ENCODE measurements around the gene HSFX2.
"Not testable (repeated sequence)": the region's sequence is repeated elsewhere in the genome, so short reads cannot be mapped to it uniquely, and the experiment has no call there.

Gene HSFX2

DNA sequence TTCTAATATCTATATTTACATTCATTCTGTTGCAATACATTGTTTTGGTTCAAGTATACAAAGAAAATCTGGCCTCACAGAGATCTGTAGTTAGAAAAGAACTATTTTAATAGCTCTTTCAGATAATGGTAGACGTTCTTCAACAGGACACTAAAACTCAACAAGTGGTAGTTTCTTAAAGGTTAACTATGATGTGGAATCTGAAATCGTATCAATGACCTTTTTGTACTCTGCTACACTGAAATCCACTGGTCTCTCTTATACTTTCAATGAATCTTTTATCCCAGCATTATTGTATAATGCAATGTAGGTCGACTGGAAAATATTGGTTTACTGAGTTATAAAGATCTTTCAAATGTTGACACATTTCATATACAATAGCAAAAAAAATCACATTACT is 23.8 kb upstream of the HSFX2 start:
- Mint-ChIP-seq H3K36me3 (no peaks in the 10 kb centered on the region), H3K27ac (no peak overlapping the region), H3K4me3 (no peak overlapping the region), H3K9me3 (ENCODE audit: low read depth) (no peaks in the 10 kb centered on the region), H3K27me3 (no peaks in the 10 kb centered on the region), H3K4me1 (ENCODE audit: low read depth) (peaks cover 23% of the 10 kb centered on the region)

DNA sequence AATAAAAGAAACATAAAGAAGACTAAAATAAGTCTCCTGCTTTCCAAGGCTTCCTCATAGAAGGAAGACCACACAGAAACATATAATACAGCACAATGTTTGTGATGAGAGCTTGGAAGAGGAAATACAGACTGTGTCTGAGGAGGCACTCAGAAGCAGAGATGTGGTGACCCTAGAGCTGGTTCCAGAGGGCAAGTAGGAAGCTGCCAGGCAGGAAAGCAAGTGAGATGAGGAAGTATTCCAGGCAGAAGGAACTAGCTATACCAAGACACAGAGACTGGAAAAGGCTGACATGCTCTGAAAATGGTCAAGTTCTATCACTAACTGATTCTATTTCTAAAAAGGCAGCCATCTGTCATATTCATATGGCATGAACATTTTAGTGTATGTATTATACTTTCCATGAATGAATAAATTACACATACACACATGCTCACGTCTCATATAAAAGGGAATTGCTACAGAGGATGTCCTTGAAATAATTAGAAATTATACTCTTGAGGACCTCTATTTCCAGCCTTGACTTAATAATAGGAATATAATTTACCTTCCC is 16.6 kb upstream of the HSFX2 start:
- Mint-ChIP-seq H3K27ac (peak overlapping the region; percentile 34), H3K27me3 (no peaks in the 10 kb centered on the region), H3K4me1 (ENCODE audit: low read depth) (peaks cover 23% of the 10 kb centered on the region), H3K9me3 (ENCODE audit: low read depth) (no peaks in the 10 kb centered on the region), H3K36me3 (no peaks in the 10 kb centered on the region), H3K4me3 (no peak overlapping the region)

DNA sequence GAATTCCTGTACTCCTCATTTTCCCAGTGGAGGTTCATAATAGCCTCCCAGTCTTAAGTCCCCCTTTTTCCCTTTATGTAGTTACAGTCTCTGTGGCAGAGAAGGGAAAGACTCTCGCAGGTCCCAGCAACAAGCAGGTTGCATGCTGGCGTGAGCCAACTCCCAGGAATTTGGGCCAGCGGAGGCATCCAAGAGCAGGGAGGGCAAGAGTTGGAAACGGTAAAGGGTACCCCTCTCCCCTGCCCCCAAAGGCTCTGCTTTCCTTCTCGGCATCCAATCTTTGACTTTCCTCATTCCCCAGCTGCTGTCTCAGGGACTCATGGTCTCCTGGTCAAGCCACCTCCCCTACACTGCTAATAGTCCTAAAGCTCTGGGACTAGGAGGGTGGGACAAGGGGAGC is 15.4 kb upstream of the HSFX2 start:
- peaks cover 20% of the 10 kb centered on the region for H3K4me1 Mint-ChIP-seq (ENCODE audit: low read depth)
- no peaks in the 10 kb centered on the region for H3K27me3 Mint-ChIP-seq
- H3K4me3 Mint-ChIP-seq = no peak overlapping the region
- no peaks in the 10 kb centered on the region for H3K9me3 Mint-ChIP-seq (ENCODE audit: low read depth)
- H3K36me3 Mint-ChIP-seq = no peaks in the 10 kb centered on the region
- H3K27ac Mint-ChIP-seq = no peak overlapping the region

- no peaks in the 10 kb centered on the region for H3K27me3 Mint-ChIP-seq
- peaks cover 7% of the 10 kb centered on the region for H3K4me1 Mint-ChIP-seq (ENCODE audit: low read depth)
- no peak overlapping the region for H3K27ac Mint-ChIP-seq
- no peaks in the 10 kb centered on the region for H3K9me3 Mint-ChIP-seq (ENCODE audit: low read depth)
- H3K4me3 Mint-ChIP-seq = no peak overlapping the region
- H3K36me3 Mint-ChIP-seq = no peaks in the 10 kb centered on the region
Measured at GRCh38 chrX:149607699-149608098, 12.6 kb upstream of the HSFX2 start.

DNA sequence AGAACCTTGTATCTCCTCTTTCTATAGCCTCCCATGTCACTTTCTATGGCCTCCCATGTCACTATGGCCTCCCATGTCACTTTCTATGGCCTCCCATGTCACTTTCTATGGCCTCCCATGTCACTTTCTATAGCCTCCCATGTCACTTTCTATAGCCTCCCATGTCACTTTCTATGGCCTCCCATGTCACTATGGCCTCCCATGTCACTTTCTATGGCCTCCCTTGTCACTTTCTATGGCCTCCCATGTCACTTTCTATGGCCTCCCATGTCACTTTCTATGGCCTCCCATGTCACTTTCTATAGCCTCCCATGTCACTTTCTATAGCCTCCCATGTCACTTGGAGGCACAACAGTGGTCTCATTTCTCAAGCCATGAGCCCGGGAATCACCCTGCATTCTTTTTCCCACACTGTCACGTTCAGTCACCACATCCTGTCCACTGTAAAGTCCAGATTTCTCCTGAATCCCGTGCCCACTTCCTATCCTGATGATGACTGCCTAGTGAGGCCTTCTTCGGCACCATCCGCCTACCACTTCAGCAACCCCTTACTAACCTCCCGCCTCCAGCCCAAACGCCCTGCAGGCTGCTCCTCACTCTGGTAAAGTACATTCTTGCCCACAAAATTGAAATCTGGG is 10.3 kb upstream of the HSFX2 start:
- H3K36me3 Mint-ChIP-seq; H3K4me3 Mint-ChIP-seq; H3K4me1 Mint-ChIP-seq (ENCODE audit: low read depth); H3K9me3 Mint-ChIP-seq (ENCODE audit: low read depth); H3K27ac Mint-ChIP-seq; H3K27me3 Mint-ChIP-seq: not testable (repeated sequence)

DNA sequence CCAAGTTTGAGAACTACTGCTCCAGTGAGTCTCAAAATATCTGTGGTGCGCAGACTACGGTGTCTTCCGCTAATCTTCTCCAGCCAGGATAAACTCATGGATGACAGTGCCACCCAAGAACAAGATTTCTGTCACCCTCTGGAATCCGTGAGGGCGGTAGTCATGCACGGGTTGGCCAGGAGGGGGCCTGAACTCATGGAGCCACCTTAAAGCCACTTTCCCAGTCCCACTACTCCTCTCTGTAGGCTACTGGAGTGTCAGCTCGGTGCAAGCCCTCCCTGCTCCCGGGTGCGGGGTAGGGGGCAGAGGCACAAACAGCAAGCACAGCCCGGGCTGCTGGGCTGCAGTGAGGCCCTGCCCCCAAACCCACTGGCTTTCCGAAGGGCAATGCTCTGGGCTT is 3.5 kb upstream of the HSFX2 start:
- not testable (repeated sequence) for H3K27ac Mint-ChIP-seq; H3K9me3 Mint-ChIP-seq (ENCODE audit: low read depth); H3K27me3 Mint-ChIP-seq; H3K4me1 Mint-ChIP-seq (ENCODE audit: low read depth); H3K36me3 Mint-ChIP-seq; H3K4me3 Mint-ChIP-seq

DNA sequence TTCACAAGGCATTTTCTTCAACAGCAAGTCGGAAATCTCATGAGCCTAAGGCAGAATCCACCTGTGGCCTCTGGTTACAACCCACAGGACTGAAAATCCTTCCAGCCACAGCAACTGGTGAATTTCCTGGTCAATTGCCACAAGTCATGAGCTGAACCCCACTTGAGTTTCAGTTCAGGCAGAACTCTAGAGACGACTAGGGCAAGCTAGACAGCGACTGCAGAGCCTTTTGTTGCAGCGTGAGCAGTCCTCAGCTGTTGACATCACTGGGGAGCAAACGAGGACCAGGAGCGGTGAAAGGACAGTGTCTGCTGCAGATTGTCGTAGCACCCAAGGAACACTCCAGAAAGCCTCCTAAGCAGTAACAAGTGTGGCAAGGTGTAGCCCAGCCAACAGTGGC is 829 bp upstream of the HSFX2 start:
- H3K4me3 Mint-ChIP-seq; H3K9me3 Mint-ChIP-seq (ENCODE audit: low read depth); H3K36me3 Mint-ChIP-seq; H3K27me3 Mint-ChIP-seq; H3K4me1 Mint-ChIP-seq (ENCODE audit: low read depth); H3K27ac Mint-ChIP-seq: not testable (repeated sequence)

- H3K27me3 Mint-ChIP-seq; H3K27ac Mint-ChIP-seq; H3K36me3 Mint-ChIP-seq; H3K4me3 Mint-ChIP-seq; H3K4me1 Mint-ChIP-seq (ENCODE audit: low read depth); H3K9me3 Mint-ChIP-seq (ENCODE audit: low read depth): not testable (repeated sequence)
Measured at GRCh38 chrX:149590993-149591392, 4.1 kb downstream of the HSFX2 start.

- H3K9me3 Mint-ChIP-seq (ENCODE audit: low read depth); H3K27me3 Mint-ChIP-seq; H3K4me1 Mint-ChIP-seq (ENCODE audit: low read depth); H3K4me3 Mint-ChIP-seq; H3K27ac Mint-ChIP-seq; H3K36me3 Mint-ChIP-seq: not testable (repeated sequence)
Measured at GRCh38 chrX:149587359-149587758, 7.8 kb downstream of the HSFX2 start, which contains the start of gene MAGEA9B. TSS of gene MAGEA9B (minus strand) at chrX:149587459. CDS start at chrX:149583179, 4,280 bp downstream.

DNA sequence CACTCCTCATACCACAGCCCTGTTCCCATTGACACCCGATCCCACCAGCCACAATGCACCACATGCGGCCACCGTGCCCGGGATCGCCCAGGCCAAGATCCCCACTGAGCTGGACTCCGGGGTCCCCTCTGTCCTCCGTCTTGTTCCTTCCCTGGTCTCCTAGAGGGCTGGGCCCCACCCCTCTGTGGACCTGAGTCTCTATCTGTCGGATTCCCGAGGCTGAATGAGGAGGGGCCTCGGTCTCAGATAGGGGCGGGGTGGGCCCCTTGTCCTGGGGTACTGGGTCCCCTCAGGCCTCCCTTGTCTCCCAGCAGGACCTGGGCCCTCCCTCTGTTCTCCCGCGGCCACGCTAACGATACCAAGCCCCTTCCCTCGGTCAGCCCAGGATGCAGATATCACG is 9.5 kb downstream of the HSFX2 start:
- not testable (repeated sequence) for H3K4me1 Mint-ChIP-seq (ENCODE audit: low read depth); H3K27ac Mint-ChIP-seq

GRCh38 chrX:149573456-149573855 is 21.7 kb downstream of the HSFX2 start:
- not testable (repeated sequence) for H3K4me3 Mint-ChIP-seq; H3K9me3 Mint-ChIP-seq (ENCODE audit: low read depth); H3K27ac Mint-ChIP-seq; H3K27me3 Mint-ChIP-seq; H3K36me3 Mint-ChIP-seq; H3K4me1 Mint-ChIP-seq (ENCODE audit: low read depth)

More for the DNA sequence above, 9.5 kb downstream of the HSFX2 start:
- H3K27me3 Mint-ChIP-seq; H3K4me3 Mint-ChIP-seq; H3K9me3 Mint-ChIP-seq (ENCODE audit: low read depth); H3K36me3 Mint-ChIP-seq: not testable (repeated sequence)

GRCh38 chrX:149572743-149573142 is 22.4 kb downstream of the HSFX2 start:
- Mint-ChIP-seq H3K4me1 (ENCODE audit: low read depth) (peaks cover 3% of the 10 kb centered on the region), H3K9me3 (ENCODE audit: low read depth) (no peaks in the 10 kb centered on the region), H3K4me3 (no peak overlapping the region), H3K27ac (no peak overlapping the region), H3K27me3 (no peaks in the 10 kb centered on the region), H3K36me3 (no peaks in the 10 kb centered on the region)

- H3K27me3 Mint-ChIP-seq = no peaks in the 10 kb centered on the region
Measured at GRCh38 chrX:149571770-149572169, 23.3 kb downstream of the HSFX2 start.

GRCh38 chrX:149570668-149571067 is 24.4 kb downstream of the HSFX2 start:
- Mint-ChIP-seq H3K27ac (no peak overlapping the region), H3K36me3 (no peaks in the 10 kb centered on the region), H3K4me3 (no peak overlapping the region)

More at GRCh38 chrX:149571770-149572169, 23.3 kb downstream of the HSFX2 start:
- no peak overlapping the region for H3K27ac Mint-ChIP-seq
- H3K4me3 Mint-ChIP-seq = no peak overlapping the region
- no peaks in the 10 kb centered on the region for H3K36me3 Mint-ChIP-seq
- H3K4me1 Mint-ChIP-seq (ENCODE audit: low read depth) = peaks cover 3% of the 10 kb centered on the region
- no peaks in the 10 kb centered on the region for H3K9me3 Mint-ChIP-seq (ENCODE audit: low read depth)

GRCh38 chrX:149569770-149570169 is 25.3 kb downstream of the HSFX2 start:
- Mint-ChIP-seq H3K4me1 (ENCODE audit: low read depth) (peaks cover 3% of the 10 kb centered on the region), H3K27me3 (no peaks in the 10 kb centered on the region)

More at GRCh38 chrX:149570668-149571067, 24.4 kb downstream of the HSFX2 start:
- Mint-ChIP-seq H3K27me3 (no peaks in the 10 kb centered on the region), H3K9me3 (ENCODE audit: low read depth) (no peaks in the 10 kb centered on the region), H3K4me1 (ENCODE audit: low read depth) (peaks cover 3% of the 10 kb centered on the region)

GRCh38 chrX:149568701-149569296 is 26.3 kb downstream of the HSFX2 start:
- Mint-ChIP-seq H3K27ac (no peak overlapping the region), H3K27me3 (no peaks in the 10 kb centered on the region), H3K36me3 (no peaks in the 10 kb centered on the region), H3K4me1 (ENCODE audit: low read depth) (peaks cover 3% of the 10 kb centered on the region), H3K9me3 (ENCODE audit: low read depth) (no peaks in the 10 kb centered on the region), H3K4me3 (no peak overlapping the region)

More at GRCh38 chrX:149569770-149570169, 25.3 kb downstream of the HSFX2 start:
- Mint-ChIP-seq H3K27ac (no peak overlapping the region), H3K4me3 (no peak overlapping the region), H3K9me3 (ENCODE audit: low read depth) (no peaks in the 10 kb centered on the region), H3K36me3 (no peaks in the 10 kb centered on the region)
